OCI-LY3 (cell line): ENCODE data around the gene SLC49A3.

ENCODE experiments used
- CTCF ChIP-seq: fragments of 200-600, 300-600 bp; sonication (generic); IDR thresholded peaks from 2 replicates; pipeline ENCODE4 v1.5.1; 2014; ENCODE audit warnings: antibody characterized with exemption, low read length, low read depth
- EZH2phosphoT487 ChIP-seq: fragments of 200-600 bp; shearing (Covaris generic); IDR thresholded peaks from 2 replicates; pipeline ENCODE4 v1.6.1; 2018; ENCODE audit warnings: antibody characterized with exemption, mixed run types, low read depth

- TF ChIP-seq CTCF (no peak), EZH2phosphoT487 (no peak)
These were observed at the start of gene SLC49A3 for GRCh38 chr4:688854-689681.
